ENCODE results near the gene CLSTN2.

DNA sequence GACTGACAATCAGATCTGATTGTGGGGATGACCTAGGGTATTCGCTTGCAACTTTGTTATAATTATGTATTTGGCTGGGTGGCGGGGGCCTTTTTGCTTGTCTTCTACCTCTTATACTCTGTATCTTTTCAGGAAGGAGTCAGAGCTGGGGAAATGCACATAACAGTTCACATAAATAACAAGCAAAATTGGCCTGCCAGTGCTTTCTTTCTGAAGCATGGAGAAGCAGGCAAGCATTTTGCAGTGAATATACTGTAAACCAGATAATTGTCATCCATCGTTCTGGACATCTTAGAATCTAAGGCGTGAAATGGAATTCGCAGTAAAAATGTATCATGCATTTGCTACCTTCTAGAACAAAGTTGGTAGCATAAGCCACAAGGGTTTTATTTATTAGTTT lies 227.6 kb downstream of the CLSTN2 start:
- TF ChIP-seq, protein P1, sequence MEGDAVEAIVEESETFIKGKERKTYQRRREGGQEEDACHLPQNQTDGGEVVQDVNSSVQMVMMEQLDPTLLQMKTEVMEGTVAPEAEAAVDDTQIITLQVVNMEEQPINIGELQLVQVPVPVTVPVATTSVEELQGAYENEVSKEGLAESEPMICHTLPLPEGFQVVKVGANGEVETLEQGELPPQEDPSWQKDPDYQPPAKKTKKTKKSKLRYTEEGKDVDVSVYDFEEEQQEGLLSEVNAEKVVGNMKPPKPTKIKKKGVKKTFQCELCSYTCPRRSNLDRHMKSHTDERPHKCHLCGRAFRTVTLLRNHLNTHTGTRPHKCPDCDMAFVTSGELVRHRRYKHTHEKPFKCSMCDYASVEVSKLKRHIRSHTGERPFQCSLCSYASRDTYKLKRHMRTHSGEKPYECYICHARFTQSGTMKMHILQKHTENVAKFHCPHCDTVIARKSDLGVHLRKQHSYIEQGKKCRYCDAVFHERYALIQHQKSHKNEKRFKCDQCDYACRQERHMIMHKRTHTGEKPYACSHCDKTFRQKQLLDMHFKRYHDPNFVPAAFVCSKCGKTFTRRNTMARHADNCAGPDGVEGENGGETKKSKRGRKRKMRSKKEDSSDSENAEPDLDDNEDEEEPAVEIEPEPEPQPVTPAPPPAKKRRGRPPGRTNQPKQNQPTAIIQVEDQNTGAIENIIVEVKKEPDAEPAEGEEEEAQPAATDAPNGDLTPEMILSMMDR (IDR thresholded peaks at IDR 0.05 in 2 of 3, conservative IDR thresholded peaks at IDR 0.05 in 1 of 3; ENCODE audit: borderline replicate concordance in 1 of 3, insufficient read depth in 1 of 3, low read depth in 2 of 3, low read length in 2 of 3) = no peak
- TF ChIP-seq CBX3 (IDR thresholded peaks at IDR 0.05; ENCODE audit: low read depth) (no peak), POLR2A (IDR thresholded peaks at IDR 0.05; ENCODE audit: borderline replicate concordance, extremely low read depth, insufficient read depth, insufficient read length) (no peak), POLR2AphosphoS5 (IDR thresholded peaks at IDR 0.05; ENCODE audit: low read depth, low read length) (no peak), EGR1 (IDR thresholded peaks at IDR 0.05; ENCODE audit: low read depth) (no peak), FOSL1 (IDR thresholded peaks at IDR 0.05; ENCODE audit: low read depth) (no peak), SIN3A (IDR thresholded peaks at IDR 0.05; ENCODE audit: low read depth) (no peak), SP1 (IDR thresholded peaks at IDR 0.05; ENCODE audit: low read depth) (no peak)
- TF ChIP-seq, protein P2, sequence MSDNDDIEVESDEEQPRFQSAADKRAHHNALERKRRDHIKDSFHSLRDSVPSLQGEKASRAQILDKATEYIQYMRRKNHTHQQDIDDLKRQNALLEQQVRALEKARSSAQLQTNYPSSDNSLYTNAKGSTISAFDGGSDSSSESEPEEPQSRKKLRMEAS (IDR thresholded peaks at IDR 0.05) = no peak
- TF ChIP-seq, protein P3, sequence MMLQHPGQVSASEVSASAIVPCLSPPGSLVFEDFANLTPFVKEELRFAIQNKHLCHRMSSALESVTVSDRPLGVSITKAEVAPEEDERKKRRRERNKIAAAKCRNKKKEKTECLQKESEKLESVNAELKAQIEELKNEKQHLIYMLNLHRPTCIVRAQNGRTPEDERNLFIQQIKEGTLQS (IDR thresholded peaks at IDR 0.05) = no peak

All from HCT116 (cell line).